K562 (cell line): Measurements from ENCODE around the gene ZNF740. TPM values are rescaled to one million over a fixed set of nuclear protein-coding genes. Genes with fewer than 3 reads are reported as not detected.
A peak's percentile ranks its signal among the peaks of the same experiment; 100 is the strongest.

Source experiments
- ARID1B ChIP-seq: fragments of 450-650 bp; IDR thresholded peaks from 2 replicates; pipeline ENCODE4 v1.6.1; 2016; ENCODE audit warnings: antibody characterized with exemption, mild to moderate bottlenecking, inconsistent platforms
- ESRRA ChIP-seq: fragments of 450-650 bp; IDR thresholded peaks from 2 replicates; pipeline ENCODE4 v1.6.1; 2014; ENCODE audit warnings: low read depth, mild to moderate bottlenecking, moderate library complexity, borderline replicate concordance
- MCM7 ChIP-seq, 2 experiments: fragments of 450-650 bp; IDR thresholded peaks; 2 replicates each; pipeline ENCODE4 v1.6.1; 2016 to 2018
- RBM15 ChIP-seq: fragments of 200-400 bp; formaldehyde crosslinking; IDR thresholded peaks from 2 replicates; pipeline ENCODE4 v1.6.1; 2018; ENCODE audit warnings: mild to moderate bottlenecking, low read length, moderate library complexity; ENCODE audit not compliant: insufficient read depth
- SMARCA5 ChIP-seq: fragments of 450-650 bp; IDR thresholded peaks from 2 replicates; pipeline ENCODE4 v1.6.1; 2016
- TGIF2 ChIP-seq: sonication (generic); formaldehyde crosslinking; IDR thresholded peaks from 2 replicates; pipeline ENCODE4 v1.8.1; 2022; ENCODE audit warnings: mild to moderate bottlenecking, missing genetic modification reagents, moderate library complexity
- ZFX ChIP-seq: sonication (generic); formaldehyde crosslinking; IDR thresholded peaks from 2 replicates; pipeline ENCODE4 v1.8.0; 2022; ENCODE audit warnings: mild to moderate bottlenecking, missing genetic modification reagents, moderate library complexity
- ZNF12 ChIP-seq: sonication (generic); formaldehyde crosslinking; IDR thresholded peaks from 2 replicates; pipeline ENCODE4 v1.4.0; 2020; ENCODE audit warnings: mild to moderate bottlenecking, missing genetic modification reagents
- ZNF316 ChIP-seq: fragments of 450-650 bp; IDR thresholded peaks from 2 replicates; pipeline ENCODE4 v1.6.1; 2016
- ZNF57 ChIP-seq: fragments of 450-650 bp; formaldehyde crosslinking; IDR thresholded peaks from 2 replicates; pipeline ENCODE4 v1.4.0; 2020; ENCODE audit warnings: mild to moderate bottlenecking, moderate library complexity
- polyA plus RNA-seq, 8 experiments: library from polyadenylated mRNA; depleted of rRNA in 4 of 8; stranded (reverse) in 5 of 8; unstranded in 3 of 8; fragments of >200 nt; fragmentation: Nextera tagmentation in 2 of 8; fragmentation: Illumina TruSeq in 1 of 8; extraction: Ambion mirVana in 2 of 8; extraction: Trizol in 1 of 8; gene quantifications; 2 replicates each; pipeline versions ENCODE4 v1.2.1 to v1.2.3, GENCODE V29; 2011 to 2014; ENCODE audit warnings: inconsistent platforms in 1 of 8, missing spikeins in 1 of 8
- total RNA-seq, 7 experiments: library from RNA; depleted of rRNA in 6 of 7; stranded (reverse); fragments of >200 nt in 6 of 7; fragmentation: Illumina TruSeq in 2 of 7; extraction: Trizol in 2 of 7; gene quantifications; 2 replicates each; pipeline versions ENCODE4 v1.2.1 to v1.2.3, GENCODE V29; 2011 to 2021; ENCODE audit warnings: low replicate concordance in 1 of 7
- TF ChIP-seq, protein P1 (sequence below): fragments of 200-600 bp; sonication (generic); IDR thresholded peaks from one replicate; pipeline ENCODE4 v1.6.1; 2012; ENCODE audit warnings: mild to moderate bottlenecking, low read depth, low read length, inconsistent platforms
- TF ChIP-seq, protein P2 (sequence below): sonication (generic); formaldehyde crosslinking; IDR thresholded peaks from 2 replicates; pipeline ENCODE4 v1.8.1; 2023; ENCODE audit warnings: mild to moderate bottlenecking, missing genetic modification reagents
- TF ChIP-seq, protein P3 (sequence below): fragments of 250-450 bp; sonication (Bioruptor Pico); IDR thresholded peaks from 2 replicates; pipeline ENCODE4 v1.8.0; 2022; ENCODE audit warnings: moderate library complexity, mild to moderate bottlenecking, inconsistent platforms

ZNF740 gene
- total and polyA plus RNA-seq, 9 of the 15 experiments (the other 6 are each of a cell fraction or from before 2014, with no cell fraction given): 0.57 to 46.4 (median 18.6) TPM

DNA sequence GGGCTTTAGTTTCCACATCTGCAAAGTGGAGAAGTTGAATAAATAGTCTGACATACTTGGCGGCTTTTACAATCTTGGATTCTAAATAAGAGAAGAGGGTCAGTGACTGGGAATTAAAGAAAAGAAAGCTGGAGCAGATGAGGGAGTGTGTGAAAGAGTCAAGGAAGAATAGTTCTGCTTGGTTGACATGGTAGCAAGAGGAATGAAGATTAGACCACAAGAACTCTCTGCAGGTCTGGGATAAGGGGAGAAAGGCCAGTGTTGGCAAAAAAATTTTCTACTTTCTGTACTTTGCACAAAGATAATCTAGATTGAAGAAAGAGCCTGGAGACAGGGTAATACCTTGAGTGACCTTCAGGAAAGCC is 20.6 kb downstream of the ZNF740 start (continued):
- TF ChIP-seq, protein P1, sequence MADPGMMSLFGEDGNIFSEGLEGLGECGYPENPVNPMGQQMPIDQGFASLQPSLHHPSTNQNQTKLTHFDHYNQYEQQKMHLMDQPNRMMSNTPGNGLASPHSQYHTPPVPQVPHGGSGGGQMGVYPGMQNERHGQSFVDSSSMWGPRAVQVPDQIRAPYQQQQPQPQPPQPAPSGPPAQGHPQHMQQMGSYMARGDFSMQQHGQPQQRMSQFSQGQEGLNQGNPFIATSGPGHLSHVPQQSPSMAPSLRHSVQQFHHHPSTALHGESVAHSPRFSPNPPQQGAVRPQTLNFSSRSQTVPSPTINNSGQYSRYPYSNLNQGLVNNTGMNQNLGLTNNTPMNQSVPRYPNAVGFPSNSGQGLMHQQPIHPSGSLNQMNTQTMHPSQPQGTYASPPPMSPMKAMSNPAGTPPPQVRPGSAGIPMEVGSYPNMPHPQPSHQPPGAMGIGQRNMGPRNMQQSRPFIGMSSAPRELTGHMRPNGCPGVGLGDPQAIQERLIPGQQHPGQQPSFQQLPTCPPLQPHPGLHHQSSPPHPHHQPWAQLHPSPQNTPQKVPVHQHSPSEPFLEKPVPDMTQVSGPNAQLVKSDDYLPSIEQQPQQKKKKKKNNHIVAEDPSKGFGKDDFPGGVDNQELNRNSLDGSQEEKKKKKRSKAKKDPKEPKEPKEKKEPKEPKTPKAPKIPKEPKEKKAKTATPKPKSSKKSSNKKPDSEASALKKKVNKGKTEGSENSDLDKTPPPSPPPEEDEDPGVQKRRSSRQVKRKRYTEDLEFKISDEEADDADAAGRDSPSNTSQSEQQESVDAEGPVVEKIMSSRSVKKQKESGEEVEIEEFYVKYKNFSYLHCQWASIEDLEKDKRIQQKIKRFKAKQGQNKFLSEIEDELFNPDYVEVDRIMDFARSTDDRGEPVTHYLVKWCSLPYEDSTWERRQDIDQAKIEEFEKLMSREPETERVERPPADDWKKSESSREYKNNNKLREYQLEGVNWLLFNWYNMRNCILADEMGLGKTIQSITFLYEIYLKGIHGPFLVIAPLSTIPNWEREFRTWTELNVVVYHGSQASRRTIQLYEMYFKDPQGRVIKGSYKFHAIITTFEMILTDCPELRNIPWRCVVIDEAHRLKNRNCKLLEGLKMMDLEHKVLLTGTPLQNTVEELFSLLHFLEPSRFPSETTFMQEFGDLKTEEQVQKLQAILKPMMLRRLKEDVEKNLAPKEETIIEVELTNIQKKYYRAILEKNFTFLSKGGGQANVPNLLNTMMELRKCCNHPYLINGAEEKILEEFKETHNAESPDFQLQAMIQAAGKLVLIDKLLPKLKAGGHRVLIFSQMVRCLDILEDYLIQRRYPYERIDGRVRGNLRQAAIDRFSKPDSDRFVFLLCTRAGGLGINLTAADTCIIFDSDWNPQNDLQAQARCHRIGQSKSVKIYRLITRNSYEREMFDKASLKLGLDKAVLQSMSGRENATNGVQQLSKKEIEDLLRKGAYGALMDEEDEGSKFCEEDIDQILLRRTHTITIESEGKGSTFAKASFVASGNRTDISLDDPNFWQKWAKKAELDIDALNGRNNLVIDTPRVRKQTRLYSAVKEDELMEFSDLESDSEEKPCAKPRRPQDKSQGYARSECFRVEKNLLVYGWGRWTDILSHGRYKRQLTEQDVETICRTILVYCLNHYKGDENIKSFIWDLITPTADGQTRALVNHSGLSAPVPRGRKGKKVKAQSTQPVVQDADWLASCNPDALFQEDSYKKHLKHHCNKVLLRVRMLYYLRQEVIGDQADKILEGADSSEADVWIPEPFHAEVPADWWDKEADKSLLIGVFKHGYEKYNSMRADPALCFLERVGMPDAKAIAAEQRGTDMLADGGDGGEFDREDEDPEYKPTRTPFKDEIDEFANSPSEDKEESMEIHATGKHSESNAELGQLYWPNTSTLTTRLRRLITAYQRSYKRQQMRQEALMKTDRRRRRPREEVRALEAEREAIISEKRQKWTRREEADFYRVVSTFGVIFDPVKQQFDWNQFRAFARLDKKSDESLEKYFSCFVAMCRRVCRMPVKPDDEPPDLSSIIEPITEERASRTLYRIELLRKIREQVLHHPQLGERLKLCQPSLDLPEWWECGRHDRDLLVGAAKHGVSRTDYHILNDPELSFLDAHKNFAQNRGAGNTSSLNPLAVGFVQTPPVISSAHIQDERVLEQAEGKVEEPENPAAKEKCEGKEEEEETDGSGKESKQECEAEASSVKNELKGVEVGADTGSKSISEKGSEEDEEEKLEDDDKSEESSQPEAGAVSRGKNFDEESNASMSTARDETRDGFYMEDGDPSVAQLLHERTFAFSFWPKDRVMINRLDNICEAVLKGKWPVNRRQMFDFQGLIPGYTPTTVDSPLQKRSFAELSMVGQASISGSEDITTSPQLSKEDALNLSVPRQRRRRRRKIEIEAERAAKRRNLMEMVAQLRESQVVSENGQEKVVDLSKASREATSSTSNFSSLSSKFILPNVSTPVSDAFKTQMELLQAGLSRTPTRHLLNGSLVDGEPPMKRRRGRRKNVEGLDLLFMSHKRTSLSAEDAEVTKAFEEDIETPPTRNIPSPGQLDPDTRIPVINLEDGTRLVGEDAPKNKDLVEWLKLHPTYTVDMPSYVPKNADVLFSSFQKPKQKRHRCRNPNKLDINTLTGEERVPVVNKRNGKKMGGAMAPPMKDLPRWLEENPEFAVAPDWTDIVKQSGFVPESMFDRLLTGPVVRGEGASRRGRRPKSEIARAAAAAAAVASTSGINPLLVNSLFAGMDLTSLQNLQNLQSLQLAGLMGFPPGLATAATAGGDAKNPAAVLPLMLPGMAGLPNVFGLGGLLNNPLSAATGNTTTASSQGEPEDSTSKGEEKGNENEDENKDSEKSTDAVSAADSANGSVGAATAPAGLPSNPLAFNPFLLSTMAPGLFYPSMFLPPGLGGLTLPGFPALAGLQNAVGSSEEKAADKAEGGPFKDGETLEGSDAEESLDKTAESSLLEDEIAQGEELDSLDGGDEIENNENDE: no peak
- TF ChIP-seq SMARCA5 (no peak), TGIF2 (CRISPR knock-in tag) (no peak), ARID1B (peak; percentile 87), MCM7 (IDR thresholded peaks at IDR 0.05) (no peak), ZNF12 (CRISPR knock-in tag) (no peak), ZNF57 (no peak), RBM15 (no peak), ZNF316 (no peak), ESRRA (peak; percentile 52; the same call in 1 of the 2 replicates), ZFX (CRISPR knock-in tag) (no peak)
- TF ChIP-seq, protein P2, sequence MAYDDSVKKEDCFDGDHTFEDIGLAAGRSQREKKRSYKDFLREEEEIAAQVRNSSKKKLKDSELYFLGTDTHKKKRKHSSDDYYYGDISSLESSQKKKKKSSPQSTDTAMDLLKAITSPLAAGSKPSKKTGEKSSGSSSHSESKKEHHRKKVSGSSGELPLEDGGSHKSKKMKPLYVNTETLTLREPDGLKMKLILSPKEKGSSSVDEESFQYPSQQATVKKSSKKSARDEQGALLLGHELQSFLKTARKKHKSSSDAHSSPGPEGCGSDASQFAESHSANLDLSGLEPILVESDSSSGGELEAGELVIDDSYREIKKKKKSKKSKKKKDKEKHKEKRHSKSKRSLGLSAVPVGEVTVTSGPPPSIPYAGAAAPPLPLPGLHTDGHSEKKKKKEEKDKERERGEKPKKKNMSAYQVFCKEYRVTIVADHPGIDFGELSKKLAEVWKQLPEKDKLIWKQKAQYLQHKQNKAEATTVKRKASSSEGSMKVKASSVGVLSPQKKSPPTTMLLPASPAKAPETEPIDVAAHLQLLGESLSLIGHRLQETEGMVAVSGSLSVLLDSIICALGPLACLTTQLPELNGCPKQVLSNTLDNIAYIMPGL (CRISPR knock-in tag): no peak
- TF ChIP-seq, protein P3, sequence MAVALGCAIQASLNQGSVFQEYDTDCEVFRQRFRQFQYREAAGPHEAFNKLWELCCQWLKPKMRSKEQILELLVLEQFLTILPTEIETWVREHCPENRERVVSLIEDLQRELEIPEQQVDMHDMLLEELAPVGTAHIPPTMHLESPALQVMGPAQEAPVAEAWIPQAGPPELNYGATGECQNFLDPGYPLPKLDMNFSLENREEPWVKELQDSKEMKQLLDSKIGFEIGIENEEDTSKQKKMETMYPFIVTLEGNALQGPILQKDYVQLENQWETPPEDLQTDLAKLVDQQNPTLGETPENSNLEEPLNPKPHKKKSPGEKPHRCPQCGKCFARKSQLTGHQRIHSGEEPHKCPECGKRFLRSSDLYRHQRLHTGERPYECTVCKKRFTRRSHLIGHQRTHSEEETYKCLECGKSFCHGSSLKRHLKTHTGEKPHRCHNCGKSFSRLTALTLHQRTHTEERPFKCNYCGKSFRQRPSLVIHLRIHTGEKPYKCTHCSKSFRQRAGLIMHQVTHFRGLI (CRISPR knock-in tag): no peak
